Activated effector memory CD4-positive, alpha-beta T cell treated with Interleukin-2 at 50 U/mL for 16 hours (primary cell): ENCODE measurements around the gene RTN4RL1.

Experiments used
- DNase-seq: peaks from one replicate; pipeline ENCODE4 v3.0.0-alpha.2; 2020

The RTN4RL1 gene

GRCh38 chr17:2043785-2044184 is 18.7 kb upstream of the RTN4RL1 start:
- DNase-seq: no peak

GRCh38 chr17:2042933-2043332 is 17.8 kb upstream of the RTN4RL1 start:
- no peak for DNase-seq

DNA sequence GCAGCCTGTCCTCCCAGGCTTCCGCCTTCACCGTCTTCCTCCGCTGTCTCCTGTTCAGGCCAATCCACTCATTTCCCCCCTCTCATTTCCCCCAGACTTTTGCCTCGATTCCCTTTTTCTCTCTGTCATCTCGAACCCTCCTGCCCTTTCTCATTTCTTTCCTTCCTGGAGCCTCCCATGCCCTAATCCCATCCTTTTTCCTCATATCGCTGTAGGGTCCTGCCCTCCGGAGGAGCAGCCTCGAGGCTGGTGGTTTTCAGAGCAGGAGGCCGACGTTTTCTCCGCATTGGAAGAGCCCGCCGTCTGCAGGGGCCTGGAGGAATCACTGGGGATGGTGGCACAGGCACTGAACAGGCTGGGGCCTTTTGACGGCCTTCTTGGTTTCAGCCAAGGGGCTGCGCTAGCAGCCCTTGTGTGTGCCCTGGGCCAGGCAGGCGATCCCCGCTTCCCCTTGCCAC is 17.3 kb upstream of the RTN4RL1 start:
- no peak for DNase-seq

DNA sequence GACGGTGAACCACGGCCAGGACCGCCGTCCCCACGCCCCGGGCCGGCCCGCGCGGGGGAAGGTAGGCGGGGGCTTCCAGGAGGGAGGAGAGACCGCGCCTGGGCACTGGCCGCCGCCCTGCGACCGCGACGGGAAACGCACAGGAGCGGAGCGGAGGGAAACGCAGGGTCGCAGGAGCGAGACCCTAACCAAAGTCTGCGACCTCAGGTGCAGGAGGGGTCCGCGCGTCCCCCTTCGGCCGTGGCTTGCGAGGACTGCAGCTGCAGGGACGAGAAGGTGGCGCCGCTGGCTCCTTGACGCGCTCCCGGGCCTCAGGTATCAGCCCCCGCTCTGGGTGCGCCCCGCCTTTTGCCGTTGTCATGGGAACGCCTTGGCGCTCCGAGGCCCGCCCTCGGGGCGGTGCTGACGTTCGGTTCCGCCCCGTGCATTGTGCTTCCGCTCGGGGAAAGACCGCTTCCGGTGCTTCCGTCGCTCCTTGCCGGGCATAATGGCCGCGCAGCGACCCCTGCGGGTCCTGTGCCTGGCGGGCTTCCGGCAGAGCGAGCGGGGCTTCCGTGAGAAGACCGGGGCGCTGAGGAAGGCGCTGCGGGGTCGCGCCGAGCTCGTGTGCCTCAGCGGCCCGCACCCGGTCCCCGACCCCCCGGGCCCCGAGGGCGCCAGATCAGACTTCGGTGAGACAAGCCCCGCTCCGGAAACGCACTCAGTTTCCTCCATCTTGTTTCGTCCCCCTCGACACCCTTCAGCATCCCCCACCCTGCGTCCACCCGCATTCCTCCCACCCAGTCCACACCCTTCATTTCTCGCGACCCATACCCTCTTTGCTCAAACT is 16.6 kb upstream of the RTN4RL1 start, which contains the start of gene OVCA2:
TSS of gene OVCA2 (plus strand) at position 462 of the 829 bp plus-strand sequence. CDS start at position 488, 26 bp downstream.
- DNase-seq: peak; percentile 96

DNA sequence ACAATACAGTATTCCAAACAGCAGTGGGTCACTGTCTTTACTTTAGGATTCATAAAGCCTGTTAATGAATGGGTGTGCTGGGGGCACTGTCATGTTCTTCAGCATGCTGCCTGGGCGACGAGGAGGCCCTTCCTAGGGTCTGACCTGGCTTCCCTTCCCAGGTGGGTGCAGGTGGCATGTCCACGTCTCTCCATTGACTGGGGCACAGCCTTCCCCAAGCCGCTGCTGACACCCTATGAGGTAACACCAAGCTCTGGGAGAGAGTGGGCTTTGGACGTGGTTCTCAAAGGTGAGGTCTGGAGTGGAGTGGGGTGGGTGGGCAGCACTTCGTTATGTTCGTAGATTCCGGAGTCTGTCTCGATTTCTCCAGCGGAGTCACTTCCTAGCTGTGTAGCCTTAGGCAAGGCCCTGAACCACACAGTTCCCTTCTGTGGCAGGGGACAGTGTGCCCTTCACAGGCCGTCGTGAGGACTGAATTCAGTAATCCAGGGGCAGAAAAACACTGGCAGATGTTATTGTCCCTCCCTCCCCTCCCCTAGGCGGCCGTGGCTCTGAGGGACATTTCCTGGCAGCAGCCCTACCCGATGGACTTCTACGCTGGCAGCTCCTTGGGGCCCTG is 15.9 kb upstream of the RTN4RL1 start:
- no peak for DNase-seq

DNA sequence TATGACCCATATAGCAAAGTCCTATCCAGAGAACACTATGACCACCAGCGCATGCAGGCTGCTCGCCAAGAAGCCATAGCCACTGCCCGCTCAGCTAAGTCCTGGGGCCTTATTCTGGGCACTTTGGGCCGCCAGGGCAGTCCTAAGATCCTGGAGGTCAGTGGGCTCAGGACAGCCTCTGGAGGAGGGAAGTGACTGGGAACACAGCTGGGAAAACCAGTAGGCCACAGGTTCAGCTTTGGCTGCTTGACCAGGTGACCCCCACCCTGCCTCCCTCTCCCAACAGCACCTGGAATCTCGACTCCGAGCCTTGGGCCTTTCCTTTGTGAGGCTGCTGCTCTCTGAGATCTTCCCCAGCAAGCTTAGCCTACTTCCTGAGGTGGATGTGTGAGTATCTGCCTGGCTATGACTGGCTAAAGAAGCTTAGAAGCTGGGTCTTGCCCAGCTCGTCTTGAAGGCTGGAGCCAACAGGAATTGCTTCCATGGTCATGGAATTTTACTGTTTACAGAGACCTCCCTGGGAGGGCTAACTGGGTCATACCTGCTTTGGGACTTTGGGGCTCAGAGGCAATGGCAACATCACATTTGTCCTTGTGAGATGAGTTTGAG is 15.2 kb upstream of the RTN4RL1 start:
- no peak for DNase-seq

- DNase-seq: no peak
Measured at GRCh38 chr17:2037155-2037554, 12.0 kb upstream of the RTN4RL1 start.

- no peak for DNase-seq
Measured at GRCh38 chr17:2035541-2036488, 10.7 kb upstream of the RTN4RL1 start.

DNA sequence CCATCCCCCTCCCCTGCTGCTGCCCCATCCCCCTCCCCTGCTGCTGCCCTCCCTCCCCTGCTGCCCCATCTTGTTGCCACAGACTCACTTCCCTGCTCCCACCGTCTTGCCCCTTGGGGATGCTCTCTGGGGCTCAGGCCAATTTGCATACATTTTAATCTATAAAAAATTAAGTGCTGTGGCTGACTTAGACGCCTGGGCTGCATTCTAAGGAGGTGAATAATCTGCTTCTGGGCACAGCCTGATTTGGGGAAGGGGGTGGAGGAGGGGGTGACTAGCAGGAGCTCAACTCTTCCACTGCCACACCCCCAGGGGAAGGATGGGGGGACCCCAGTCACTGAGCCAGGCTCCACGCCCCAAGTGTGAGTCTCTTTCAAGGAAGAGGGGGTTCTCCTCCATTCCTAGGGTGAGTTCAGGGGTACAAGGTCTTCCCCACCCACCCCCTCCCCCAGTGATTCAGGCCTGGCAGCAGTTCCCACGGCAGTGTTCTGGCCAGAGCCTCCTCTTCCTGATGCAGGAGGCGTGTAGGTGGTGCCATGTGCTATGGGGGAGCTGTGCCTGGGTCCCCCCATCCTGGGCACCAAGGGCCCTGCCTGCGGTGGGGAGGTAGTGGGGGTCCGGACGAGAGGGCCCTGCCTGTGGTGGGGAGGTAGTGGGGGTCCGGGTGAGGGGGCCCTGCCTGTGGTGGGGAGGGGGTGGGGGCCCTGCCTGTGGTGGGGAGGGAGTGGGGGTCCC is 9.8 kb upstream of the RTN4RL1 start:
- DNase-seq: no peak

GRCh38 chr17:2034157-2034556 is 9.0 kb upstream of the RTN4RL1 start:
- no peak for DNase-seq

DNA sequence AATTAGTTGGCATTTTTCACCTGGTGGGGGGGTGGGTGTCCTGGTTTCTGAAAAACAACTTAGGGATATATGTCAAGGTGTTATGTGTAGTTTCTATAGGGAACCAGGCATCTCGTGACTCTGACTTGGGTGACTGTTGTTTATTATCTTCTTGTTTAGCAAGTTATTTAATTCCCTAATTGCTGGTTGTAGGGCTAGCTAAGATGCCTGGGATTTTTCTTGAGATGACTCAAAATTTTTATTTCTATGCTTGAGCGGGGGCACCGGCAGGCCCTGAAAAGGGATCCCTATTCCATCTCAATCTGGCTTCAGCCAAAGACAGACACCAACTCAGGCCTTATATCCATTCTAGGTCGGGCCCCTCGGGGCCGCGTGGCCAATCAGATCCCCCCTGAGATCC is 8.0 kb upstream of the RTN4RL1 start:
- DNase-seq: no peak

GRCh38 chr17:2030779-2031163 is 5.6 kb upstream of the RTN4RL1 start:
- DNase-seq: no peak

DNA sequence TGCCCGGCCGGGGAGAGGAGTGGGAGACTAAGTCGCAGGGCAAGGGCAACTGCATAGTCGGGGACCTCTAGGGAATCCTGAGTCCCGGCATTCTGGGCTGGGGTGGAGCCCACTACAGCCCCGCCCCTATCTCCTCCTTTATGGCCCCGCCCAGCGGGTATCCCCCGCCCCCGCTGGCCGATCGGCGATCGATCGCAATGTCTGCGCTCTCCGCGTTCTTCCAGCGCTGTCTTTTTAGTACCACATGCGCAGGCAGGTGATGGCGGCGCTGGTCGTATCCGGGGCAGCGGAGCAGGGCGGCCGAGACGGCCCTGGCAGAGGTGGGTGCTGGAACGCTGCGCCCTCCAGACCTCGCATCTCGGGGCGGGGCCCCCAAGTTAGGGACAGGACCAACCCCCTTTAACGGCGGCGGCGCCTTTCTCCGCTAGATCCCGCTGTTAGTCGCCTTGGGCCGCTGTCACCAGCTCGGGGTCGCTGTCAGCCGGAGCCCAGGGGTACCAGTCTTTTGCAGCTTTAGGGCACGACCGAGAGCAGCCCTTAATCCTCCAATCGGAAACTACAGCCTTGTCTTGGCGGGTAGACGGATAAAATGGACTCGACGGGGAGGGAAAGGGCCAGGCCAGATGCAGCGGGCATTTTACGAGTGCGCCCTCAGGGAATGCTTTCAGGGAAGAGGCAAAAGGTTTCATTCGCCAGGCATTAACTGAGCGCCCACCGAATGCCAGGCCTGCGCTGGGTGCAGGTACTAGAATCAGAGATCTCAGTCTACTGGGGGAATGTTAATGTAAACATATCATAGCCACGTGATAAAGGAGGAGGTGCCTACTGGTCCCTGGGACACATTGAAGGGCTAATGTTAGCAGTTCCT is 5.0 kb upstream of the RTN4RL1 start, which contains the start of gene DPH1:
TSS of gene DPH1 (plus strand) at position 243 of the 868 bp plus-strand sequence. CDS start at position 260, 17 bp downstream.
- DNase-seq: peak; percentile 77

GRCh38 chr17:2028737-2029136 is 3.6 kb upstream of the RTN4RL1 start:
- DNase-seq: no peak

GRCh38 chr17:2028234-2028614 is 3.1 kb upstream of the RTN4RL1 start:
- no peak for DNase-seq

- no peak for DNase-seq
Measured at GRCh38 chr17:2027528-2028233, 2.5 kb upstream of the RTN4RL1 start.

DNA sequence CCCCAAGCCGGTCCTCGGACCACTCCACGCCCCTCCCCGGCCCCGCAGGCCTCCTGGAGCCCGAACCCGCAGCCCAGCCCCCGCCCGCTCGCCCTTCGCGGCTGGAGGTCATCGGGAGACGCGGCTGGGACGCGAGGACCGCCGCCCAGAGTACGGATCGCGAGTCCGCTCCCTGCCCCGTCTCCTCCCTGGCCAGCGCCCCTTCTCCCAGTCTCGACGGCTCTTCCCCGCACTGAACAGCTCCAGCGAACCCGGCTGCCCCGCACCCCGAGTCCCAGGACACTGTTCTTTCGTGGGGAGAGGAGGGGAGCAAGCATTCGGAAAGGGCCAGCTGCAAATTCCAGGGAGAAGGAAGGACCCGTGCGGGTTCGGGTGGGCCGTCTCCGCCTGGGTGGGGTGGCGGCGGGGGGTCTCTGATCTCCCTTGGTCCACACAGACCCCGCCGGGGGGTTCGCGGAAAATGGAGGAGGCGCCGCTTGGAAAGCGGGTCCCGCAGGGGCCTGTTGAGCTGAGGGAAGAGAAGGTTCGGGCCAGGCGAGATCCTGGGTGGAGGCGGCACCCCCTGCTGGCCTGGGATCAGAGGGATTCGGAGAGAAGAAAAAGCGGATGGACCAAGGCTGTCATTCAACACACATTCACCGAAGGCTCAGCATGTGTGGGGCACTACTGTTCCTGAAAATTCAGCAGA is 632 bp upstream of the RTN4RL1 start:
- DNase-seq: no peak

DNA sequence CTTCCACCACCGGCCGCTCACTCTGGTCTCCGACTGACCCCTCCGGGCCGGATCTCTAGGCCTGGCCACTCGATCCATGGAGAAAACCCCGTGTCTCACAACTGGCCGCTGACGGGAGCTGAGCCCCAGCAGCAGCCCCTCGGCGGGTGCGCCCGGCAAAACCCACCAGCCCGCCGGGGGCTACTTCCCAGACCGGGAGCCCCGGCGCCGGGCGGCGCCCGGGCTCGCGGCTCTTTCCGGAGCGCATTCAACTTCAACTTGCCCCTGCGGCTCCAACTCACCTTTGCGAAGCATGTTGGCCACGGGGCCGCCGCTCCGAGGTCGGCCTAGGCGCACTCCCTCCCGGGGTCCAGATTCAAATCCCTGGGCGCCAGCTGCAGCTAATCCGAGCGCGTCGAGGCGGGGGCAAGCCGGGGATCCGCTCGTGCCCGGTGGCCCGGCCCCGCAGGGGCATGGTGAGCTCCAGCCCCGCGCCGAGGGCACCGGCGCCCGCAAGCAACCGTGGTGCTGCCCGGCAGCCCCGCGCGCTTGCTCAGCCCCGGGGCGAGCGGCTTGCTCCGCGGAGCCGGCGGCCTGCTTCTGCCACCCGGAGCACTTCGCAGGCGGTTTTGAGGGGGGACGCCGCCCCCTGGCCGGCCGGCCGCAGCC is 438 bp downstream of the RTN4RL1 start:
- DNase-seq: no peak
